ENCODE measurements around the gene POMP.
A peak's percentile ranks its signal among the peaks of the same experiment; 100 is the strongest.
"Not testable (repeated sequence)": the region's sequence is repeated elsewhere in the genome, so short reads cannot be mapped to it uniquely, and the experiment has no call there.

Gene POMP

DNA sequence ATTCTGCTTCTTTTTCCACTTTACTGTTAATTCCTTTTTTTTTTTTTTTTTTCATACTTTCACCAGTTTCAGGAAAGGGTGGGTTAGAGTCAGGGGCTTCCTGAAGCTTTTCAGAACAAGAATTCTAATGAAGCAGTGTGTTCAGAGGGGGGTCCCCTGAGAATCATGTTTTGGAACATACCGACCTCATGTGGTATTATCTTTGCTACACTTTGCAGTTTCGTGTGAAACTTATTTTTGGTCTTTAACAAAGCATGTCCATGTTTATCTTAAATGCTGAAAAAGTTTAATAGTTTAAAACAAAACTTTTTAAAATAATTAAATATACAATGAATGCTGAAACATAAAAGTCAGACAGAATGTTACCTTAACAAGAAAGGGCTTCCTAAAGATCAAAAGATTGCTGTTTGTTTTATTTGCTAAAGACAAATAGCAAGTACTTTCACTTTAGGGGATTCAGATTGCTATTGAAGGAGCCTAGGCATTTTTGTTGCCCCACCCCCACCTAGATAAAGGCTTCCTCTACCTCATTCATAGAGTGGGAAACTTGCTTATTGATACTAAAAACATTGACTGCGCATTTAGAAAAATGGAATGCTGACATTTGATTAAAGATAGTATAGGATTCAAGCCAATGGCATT lies 21.1 kb upstream of the POMP start:
- DNase-seq (ENCODE audit: low read depth), result no peak

DNA sequence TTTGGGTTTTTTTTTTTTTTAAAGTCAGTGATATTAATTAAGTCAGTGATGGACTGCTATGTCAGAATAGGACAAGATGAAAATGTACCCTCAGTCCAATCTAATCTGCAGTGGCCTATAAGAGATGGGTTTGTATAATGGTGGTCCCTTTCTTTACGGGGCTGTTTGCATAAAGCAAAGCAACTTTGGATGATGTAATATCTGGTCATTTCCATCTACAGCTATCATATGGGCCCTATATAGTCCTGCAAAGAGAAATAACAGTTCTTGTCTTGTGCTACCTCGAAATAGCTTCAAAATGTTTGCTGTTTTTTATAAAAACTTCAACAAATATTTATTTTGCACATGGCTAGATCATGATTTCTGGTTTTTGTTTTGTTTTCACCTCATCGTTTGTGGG lies 20.2 kb upstream of the POMP start:
- no peak for DNase-seq (ENCODE audit: low read depth)

DNA sequence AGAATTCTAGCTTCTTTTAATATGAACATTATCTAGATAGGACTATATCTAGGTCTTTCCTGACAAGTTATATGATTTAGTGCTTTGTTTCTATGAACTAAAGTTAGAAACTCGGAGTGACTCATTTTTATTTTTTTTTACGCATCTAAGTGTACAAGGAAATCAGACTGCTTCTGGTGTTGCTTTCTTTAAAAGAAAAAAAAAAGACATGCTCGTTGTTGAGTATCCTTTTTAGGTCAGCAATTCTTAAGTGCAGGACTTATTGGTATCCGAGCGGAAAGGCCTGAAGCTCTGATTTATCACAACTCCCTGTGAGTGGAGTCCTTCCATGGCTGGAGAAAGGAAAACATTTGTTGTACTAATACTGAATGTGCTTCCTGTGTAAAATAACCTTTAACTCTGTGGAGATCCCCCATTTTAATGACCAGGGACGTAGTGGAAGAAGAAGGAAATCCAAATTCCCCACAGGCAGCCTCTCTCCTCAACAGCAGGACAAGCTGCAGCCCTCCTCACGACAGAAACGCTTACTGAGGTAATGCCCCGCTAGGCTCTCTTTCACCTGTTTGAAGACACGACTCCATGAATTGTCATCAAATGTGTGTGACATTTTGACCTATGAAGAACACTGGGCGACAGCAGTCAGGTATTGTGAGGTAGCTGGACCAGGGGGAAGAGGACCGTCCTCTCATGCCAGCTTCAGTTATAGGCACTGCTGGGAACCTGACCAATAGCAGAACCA lies 17.9 kb upstream of the POMP start:
- no peak for DNase-seq (ENCODE audit: low read depth)

DNA sequence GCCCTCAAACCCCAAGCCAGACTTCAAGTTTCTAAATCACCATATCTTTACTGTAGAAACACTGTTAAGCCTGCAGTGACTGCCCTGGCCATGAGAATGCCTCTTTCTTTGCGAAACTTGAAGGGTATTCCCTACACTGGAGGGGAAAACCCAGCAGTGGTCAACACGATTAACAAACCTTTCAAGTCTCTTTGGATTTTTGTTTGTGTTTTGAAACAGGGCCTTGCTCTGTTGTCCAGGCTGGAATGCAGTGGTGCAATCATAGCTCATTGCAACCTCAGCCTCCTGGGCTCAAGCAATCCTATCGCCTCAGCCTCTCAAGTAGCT lies 17.4 kb upstream of the POMP start:
- DNase-seq (ENCODE audit: low read depth), result no peak

DNA sequence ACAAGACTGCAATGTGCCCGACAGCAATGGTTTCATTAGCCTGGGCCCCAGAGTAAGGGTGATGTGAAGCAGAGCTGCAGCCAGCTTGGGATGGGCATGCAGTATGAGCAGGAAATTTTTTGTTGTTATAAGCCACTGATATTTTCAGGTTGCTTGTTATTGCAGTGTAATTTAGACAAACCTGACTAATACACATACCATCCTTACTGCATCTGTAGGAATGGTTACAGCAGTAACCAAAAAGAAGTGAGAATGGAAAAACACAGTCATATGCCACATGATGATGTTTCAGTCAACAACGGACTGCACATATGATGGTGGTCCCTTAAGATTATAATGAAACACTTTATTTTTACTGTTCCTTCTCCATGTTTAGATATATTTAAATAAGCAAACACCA lies 8.6 kb upstream of the POMP start:
- DNase-seq (ENCODE audit: low read depth), result no peak

DNA sequence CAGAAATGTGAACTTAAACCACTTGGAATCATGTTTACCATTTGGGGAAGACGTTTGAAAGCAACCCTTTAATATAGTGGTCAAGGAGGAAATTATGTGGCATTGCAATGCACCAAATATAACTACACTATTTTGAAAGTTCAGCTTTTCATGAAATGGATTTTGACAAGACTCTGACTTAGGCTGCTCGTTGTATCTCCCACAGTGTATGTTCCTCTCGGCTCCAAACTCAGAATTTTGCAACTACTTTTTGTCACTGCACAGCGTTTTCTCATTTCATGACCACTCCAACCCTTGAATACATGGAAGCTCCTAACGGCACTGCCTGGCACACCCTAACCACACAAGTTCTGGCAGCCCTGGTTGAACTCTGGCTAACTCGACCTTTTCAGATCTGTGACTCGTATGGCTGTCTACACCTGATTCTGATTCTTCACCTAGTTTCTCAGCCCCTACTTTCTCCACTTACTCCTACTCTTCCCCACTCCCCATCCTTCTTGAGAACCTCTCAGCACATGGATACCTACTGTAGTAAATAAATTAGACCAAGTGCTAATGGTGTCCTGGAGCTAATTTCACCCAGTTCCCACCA lies 7.0 kb upstream of the POMP start:
- no peak for DNase-seq (ENCODE audit: low read depth)

DNA sequence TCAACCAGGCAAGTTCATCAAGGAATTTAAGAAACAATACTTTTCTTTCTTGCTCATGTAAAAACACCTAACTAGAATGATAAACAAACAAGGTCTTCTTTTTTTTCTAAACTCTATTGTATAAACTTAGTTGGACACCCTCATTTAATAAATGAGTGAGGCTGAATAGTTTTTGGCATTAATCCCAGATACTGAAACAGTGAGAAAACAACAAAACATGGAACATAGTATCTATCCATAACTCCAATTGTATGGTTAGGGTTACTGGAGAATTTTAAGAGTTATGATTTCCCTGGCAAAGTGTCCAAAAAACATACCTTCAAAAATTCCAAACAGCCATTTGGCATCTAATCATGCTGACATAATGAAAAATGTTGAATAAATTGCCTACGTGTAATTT lies 5.8 kb upstream of the POMP start:
- DNase-seq (ENCODE audit: low read depth), result no peak

DNA sequence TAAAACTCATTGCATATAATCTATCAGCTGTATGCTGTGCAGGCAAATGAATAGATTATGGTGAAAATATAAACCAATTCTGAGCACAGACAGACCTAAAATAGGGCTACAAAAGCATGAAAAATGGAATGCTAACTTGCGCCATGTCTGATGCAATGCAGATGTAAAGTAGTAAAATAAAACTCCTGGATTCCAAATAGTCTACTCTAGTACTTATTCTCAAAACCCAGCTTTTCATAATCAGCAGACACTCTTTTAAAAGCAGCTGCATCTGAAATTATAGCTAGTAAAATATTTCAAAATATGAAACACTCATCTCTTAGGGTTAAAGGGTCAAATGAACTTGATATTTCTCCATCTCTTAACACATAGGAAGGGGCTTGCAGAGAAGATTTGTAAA lies 4.7 kb upstream of the POMP start:
- DNase-seq (ENCODE audit: low read depth), result no peak

DNA sequence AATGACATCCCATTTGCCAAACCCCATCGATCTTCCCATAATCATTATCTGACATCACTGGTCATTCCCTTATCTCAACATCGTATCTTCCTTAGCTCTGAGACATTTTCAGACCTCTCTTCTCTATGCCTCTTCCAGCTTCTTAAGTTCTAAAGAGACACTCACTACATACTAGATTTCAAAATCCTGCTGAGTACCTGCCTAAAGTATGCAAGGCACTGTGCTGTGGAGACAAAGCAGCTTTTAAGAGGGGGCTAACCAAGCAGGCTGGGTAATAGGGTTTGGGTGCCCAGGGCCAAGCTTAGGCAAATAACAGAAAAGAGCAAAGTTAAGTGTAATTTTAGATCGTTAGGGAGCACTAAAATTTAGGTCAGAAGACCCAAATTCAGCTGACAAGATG lies 3.4 kb upstream of the POMP start:
- DNase-seq (ENCODE audit: low read depth), result peak; percentile 79

DNA sequence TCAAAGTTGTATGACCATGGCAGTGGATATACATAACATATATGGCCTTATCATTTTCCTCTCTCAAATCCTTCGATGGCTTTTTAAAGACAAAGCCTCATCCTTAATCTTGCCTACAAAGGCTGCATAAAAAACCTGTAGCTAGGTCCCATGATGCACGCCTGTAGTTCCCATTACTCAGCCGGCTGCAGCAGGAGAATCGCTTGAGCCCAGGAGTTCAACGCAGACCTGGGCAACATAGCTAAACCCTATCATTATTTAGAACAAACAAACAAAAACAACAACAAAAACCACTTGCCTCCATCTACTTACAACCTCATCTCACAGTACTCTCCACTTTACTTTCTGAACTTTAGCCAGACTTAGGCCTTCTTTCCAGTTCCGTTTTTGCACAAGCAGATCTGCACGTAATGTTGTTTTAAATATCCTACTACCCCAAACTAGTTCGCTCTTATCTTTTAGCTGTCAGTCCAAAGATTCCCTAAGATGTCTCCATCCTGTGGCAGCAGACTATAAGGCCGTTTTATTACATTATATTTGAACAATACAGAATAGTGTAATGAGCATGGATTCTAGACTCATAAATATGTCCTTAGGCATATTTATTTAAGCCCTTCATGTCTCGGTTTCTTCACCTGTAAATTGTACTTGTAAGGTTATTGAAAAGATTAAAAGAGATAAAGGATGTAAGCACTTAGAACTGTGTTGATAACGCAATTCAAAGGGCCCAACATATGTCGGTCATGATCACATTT lies 969 bp upstream of the POMP start:
- peak; percentile 34 for DNase-seq (ENCODE audit: low read depth)

DNA sequence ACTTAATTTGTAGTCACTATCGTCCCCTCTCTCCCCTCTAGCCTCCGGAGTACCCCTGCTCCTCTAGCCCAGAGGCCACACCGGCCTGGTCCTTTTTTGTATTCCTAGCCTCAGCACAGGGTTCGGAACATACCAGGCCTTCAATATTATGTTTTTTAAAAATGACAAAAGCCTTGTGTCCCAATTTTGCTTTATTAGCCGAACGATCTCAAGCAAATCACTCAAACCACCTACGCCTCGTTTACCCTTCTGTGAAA lies 463 bp upstream of the POMP start:
- peak; percentile 28 for DNase-seq (ENCODE audit: low read depth)

DNA sequence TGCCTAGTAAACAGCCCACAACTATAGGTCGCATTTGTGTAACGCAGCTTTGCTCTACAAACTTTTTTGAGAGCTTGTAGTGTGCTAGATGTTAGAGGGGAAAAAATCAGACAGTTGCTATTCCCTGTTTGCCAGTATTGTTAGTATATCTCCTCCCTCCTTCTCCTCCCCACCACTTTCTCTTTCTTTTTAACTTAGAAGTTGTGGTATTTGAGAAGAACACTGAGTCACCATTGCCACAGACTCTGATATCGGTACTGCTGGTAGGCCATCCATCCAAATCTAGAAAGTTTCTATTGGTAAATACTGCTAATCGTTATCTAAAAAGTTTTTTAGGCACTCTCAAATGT lies 666 bp downstream of the POMP start:
- peak; percentile 73 for DNase-seq (ENCODE audit: low read depth)

DNA sequence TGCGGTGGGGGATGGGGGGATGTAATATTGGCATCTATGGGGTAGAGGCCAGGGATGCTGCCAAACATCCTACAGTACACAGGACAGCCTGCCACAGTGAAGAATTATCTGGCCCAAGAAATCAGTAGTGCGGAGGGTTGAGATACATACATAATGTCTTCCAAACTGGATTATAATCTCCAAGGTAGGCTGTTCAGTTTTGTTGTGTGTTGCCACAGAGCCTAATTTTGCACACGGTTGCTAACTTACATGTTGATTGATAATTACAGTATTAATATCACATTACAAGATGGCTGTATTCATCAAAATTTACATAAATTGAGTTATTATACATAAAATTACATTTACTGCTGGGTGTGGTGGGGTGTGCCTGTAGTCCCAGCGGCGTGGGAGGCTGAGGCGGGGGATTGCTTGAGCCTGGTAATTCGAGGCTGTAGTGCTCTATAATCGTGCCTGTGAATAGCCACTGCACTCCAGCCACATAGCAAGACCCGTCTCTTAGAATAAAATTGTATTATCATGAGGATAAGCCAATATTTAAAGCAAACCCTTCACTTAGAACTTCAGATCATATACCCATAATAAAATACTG lies 8.1 kb downstream of the POMP start:
- DNase-seq (ENCODE audit: low read depth), result no peak

DNA sequence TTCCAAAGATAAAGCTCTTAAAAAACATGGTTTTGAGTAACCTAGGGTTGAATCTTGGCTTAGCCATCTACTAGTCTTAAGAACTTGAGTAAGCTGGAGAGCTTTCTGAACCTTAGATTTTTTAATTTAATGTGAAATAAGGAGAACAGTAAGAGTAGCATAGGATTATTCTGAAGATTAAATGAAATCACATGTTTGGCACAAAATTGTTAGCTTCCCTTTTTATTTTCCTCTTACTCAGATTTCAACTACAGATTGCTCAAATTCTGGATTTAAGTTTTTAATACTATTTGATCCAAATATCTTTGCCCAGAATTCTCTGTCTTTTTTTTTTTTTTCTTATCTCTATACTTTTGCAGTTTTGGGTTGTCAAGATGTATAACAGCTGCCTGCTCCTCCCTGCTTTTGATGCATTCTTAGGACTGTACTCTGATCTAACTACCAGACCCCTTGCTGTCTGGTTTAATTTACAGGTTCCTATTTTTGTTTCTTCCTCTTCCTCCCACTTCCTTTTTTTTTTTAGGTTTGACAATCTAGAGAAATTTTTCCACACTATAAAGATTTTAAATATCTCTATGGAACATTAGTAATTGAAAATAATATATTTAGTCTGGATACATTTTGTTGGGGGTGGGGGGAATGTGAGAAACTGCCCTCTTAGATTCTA lies 12.3 kb downstream of the POMP start:
- no peak for DNase-seq (ENCODE audit: low read depth)

DNA sequence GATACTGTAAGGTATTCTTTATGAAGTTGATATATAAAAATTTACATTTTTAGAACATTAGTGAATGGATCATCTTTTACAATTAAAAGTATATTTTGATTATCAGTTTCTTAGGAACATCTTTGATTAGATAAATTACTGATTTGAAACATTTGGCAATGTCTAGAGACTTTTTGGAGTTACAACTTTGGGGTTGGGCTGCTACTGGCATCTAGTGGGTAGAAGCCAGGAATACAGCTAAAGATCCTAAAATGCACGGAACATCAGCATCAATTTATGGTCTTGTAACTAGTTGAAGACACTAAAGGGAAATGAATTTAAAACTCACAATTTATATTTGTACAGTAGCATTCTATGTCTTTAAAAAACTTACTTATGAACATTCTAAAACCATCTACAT lies 19.9 kb downstream of the POMP start:
- DNase-seq (ENCODE audit: low read depth), result peak; percentile 23

DNA sequence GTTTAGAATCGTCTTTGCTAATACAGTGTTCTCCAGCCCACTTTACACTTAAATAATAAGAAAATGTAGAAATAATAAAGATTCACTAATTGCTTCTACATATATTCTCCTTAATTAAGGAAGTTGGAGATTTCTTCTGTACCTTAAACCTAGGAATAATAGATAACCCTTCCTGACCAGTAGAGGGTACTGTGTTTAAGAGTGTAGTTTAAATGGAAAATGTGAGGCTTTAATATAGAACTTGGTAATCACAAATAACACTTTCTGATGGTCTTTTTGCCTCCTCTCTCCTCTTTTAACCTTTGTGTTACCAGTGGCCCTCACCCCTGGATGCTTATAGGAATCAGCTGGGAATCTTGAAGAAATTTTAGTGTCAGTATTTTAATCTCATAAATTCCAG lies 20.7 kb downstream of the POMP start:
- peak; percentile 56 for DNase-seq (ENCODE audit: low read depth)

DNA sequence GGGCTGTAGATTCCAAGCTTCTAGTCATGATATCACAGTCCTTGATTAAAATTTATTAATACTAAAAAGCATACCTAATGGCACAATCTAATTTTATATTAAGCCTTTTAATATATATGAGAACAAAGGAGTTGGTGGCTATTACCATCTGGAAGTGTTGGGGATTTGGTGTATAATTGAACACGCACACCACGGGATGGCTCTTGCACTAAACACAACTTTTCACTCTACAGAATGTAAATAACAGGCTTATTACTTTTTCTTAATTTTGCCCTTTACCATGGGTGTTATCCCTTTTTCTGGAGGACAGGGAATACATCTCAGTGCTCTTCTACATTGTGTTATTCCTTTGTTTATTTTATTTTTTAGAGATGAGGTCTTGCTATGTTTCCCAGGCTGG lies 21.6 kb downstream of the POMP start:
- DNase-seq (ENCODE audit: low read depth), result no peak

DNA sequence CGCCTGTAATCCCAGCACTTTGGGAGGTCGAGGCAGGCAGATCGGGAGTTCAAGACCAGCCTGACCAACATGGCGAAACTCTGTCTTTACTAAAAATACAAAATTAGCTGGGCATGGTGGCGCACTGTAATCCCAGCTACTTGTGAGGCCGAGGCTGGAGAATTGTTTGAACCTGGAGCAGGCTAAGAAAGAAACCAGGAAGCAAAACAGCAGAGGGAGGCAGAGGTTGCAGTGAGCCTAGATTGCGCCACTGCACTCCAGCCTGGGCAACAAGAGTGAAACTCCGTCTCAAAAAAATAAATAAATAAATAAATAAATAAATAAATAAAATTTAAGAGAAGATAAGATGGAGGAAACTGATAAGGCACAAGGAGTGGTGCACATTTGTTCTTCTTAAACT lies 24.2 kb downstream of the POMP start:
- DNase-seq (ENCODE audit: low read depth), result not testable (repeated sequence)

DNA sequence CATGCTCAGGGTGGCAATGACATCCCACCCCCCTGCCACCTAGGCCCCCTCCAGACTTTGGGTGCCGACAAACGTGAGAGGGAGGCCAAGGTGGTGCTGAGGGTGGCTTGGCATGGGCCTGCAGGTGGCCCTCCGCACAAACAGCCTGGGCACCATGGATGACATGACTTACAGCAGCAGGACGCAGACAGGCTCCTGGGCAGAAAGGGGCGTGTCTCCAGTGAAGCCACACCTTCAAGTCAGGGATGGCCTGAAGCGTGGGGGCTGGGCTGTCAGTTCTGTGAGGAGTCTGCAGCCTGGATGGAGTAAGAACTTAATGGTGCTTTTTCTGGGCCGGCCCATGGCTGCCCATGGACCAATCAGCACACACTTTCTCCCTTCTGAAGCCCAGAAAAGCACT lies 25.3 kb downstream of the POMP start:
- DNase-seq (ENCODE audit: low read depth), result no peak

DNA sequence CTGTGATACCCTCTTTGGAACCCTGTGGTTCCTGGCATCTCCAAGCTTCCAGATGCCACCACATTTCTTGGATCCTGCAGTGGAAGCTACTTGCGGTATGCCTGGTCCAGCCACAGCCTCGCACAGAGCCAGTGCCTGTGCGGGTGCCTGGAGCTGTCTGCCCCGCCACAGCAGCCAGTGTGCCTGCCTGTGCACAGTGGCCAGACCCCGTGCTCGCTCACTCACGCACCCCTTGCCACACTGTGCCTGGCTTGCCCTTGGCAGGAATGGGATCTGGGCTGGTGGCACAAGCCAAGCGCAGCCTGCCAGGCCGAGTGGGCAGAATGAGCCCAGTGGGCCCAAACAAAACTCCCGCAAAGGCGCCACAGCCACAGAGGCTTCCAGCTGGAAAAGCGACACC lies 26.2 kb downstream of the POMP start:
- DNase-seq (ENCODE audit: low read depth), result no peak

DNA sequence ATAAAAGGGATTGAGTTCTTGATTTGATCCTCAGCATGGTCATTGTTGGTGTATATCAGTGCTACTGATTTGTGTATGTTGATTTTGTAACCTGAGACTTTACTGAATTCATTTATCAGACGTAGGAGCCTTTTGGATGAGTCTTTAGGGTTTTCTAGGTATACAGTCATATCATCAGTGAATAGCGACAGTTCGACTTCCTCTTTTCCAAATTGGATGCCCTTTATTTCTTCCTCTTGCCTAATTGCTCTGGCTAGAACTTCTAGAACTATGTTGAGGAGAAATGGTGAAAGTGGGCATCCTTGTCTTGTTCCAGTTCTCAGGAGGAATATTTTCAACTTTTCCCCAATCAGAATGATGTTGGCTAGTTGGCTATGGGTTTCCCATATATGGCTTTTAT lies 27.0 kb downstream of the POMP start:
- DNase-seq (ENCODE audit: low read depth), result no peak

DNA sequence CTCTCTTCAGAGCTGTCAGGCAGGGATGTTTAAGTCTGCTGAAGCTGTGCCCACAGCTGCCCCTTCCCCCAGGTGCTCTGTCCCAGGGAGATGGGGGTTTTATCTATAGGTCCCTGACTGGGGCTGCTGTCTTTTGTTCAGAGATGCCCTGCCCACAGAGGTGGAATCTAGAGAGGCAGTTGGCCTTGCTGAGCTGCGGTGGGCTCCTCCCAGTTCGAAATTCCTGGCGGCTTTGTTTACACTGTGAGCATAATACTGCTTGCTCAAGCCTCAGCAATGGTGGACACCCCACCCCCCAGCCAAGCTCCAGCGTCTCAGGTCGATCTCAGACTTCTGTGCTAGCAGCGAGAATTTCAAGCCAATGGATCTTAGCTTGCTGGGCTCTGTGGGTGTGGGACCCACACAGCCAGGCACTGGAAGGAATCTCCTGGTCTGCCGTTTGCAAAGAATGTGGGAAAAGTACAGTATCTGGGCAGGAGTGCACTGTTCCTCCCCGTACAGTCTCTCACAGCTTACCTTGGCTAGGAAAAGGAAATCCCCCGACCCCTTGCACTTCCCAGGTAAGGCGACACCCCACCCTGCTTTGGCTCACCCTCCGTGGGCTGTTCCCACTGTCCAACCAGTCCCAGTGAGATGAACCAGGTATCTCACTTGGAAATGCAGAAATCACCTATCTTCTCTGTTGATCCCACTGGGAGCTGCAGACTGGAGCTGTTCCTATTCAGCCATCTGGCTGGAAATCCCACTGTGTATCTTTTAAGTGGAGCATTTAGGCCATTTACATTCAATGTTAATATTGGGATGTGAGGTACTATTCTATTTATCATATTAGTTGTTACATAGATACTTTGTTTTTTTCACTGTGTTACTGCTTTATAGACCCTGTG lies 34.9 kb downstream of the POMP start:
- DNase-seq (ENCODE audit: low read depth), result peak; percentile 57

Measured in ELR (cell line).